GM19351 (cell line): ENCODE measurements around the gene GPAM.
"Not testable (repeated sequence)": the region's sequence is repeated elsewhere in the genome, so short reads cannot be mapped to it uniquely, and the experiment has no call there.

Source experiments
- ATAC-seq: cut with Tn5 transposase; IDR thresholded peaks from one replicate; pipeline ENCODE4 v1.9.1; 2021; ENCODE audit warnings: mild to moderate bottlenecking, moderate library complexity; ENCODE audit not compliant: unreplicated experiment

Gene GPAM

GRCh38 chr10:112216966-112217365, 33.4 kb upstream of the GPAM start:
- ATAC-seq = no peak

GRCh38 chr10:112216151-112216550, 32.6 kb upstream of the GPAM start:
- ATAC-seq = no peak

- peak; percentile 44 for ATAC-seq
These were observed 31.8 kb upstream of the GPAM start for GRCh38 chr10:112215342-112215774.

- no peak for ATAC-seq
These were observed 30.8 kb upstream of the GPAM start for GRCh38 chr10:112214298-112214926.

- ATAC-seq = no peak
These were observed 30.3 kb upstream of the GPAM start for GRCh38 chr10:112213836-112214235.

- peak; percentile 55 for ATAC-seq
These were observed 29.7 kb upstream of the GPAM start for GRCh38 chr10:112213098-112213823.

GRCh38 chr10:112210666-112211065, 27.1 kb upstream of the GPAM start:
- ATAC-seq = no peak

- ATAC-seq = no peak
These were observed 26.1 kb upstream of the GPAM start for GRCh38 chr10:112209684-112210131.

- no peak for ATAC-seq
These were observed 25.4 kb upstream of the GPAM start for GRCh38 chr10:112208997-112209396.

- ATAC-seq = no peak
These were observed 24.7 kb upstream of the GPAM start for GRCh38 chr10:112208292-112208691.

- peak; percentile 76 for ATAC-seq
These were observed 19.9 kb upstream of the GPAM start for GRCh38 chr10:112203328-112204076.

GRCh38 chr10:112202561-112203241, 19.1 kb upstream of the GPAM start:
- ATAC-seq = peak; percentile 80

GRCh38 chr10:112202076-112202475, 18.5 kb upstream of the GPAM start:
- ATAC-seq = no peak

GRCh38 chr10:112201334-112201733, 17.8 kb upstream of the GPAM start:
- no peak for ATAC-seq

GRCh38 chr10:112200259-112200658, 16.7 kb upstream of the GPAM start:
- not testable (repeated sequence) for ATAC-seq

- not testable (repeated sequence) for ATAC-seq
These were observed 14.1 kb upstream of the GPAM start for GRCh38 chr10:112197662-112198061.

- ATAC-seq = peak; percentile 60
These were observed 11.7 kb upstream of the GPAM start for GRCh38 chr10:112195224-112195623.

- ATAC-seq = no peak
These were observed 8.2 kb upstream of the GPAM start for GRCh38 chr10:112191791-112192190.

GRCh38 chr10:112191041-112191590, 7.6 kb upstream of the GPAM start:
- no peak for ATAC-seq

- no peak for ATAC-seq
These were observed 5.9 kb upstream of the GPAM start for GRCh38 chr10:112189465-112189864.

- no peak for ATAC-seq
These were observed 4.0 kb upstream of the GPAM start for GRCh38 chr10:112187527-112187926.
